Measurements from ENCODE around the gene UTP11. TPM values are rescaled to one million over a fixed set of nuclear protein-coding genes. Genes with fewer than 3 reads are reported as not detected.

The UTP11 gene
- total and polyA plus RNA-seq, 2 donors from 2014 or later = 24.2 to 26.2 TPM

- H3K4me3 ChIP-seq (ENCODE audit: low read length in 3 of 3) = no peak overlapping the region
- intact Hi-C loops (cut with DNase I) = loop anchor here (10.0 kb wide), 1 partner anchor 800 kb away; no protein-coding TSS in a partner anchor
- FAIRE-seq (no peak), DNase-seq (no peak)
- H3K9me3 ChIP-seq (ENCODE audit: control insufficient read depth in 2 of 3, insufficient read depth in 1 of 3, low read length in 3 of 3) = no peaks in the 10 kb centered on the region
- H3K27me3 ChIP-seq (ENCODE audit: control insufficient read depth, insufficient read depth, low read length) = no peaks in the 10 kb centered on the region
- H3K36me3 ChIP-seq (ENCODE audit: control insufficient read depth in 2 of 3, insufficient read depth in 3 of 3, low read length in 3 of 3) = no peaks in the 10 kb centered on the region
- peaks cover 0 to 16% (median 2%) of the 10 kb centered on the region in 3 donors for H3K4me1 ChIP-seq (ENCODE audit: control insufficient read depth in 2 of 3, insufficient read depth in 2 of 3, low read depth in 1 of 3, low read length in 3 of 3)
- no peak for TF ChIP-seq CTCF (IDR thresholded peaks at IDR 0.05; ENCODE audit: borderline replicate concordance, extremely low read depth, insufficient read depth)
- no peak overlapping the region for H3K27ac ChIP-seq (ENCODE audit: low read depth in 2 of 2, low read length in 2 of 2)
- no peak overlapping the region for H3K9ac ChIP-seq (ENCODE audit: low read length in 3 of 3)
These were observed 22.3 kb downstream of the UTP11 start for GRCh38 chr1:38034871-38035270.

- Histone ChIP-seq H3K36me3 (ENCODE audit: control insufficient read depth in 2 of 3, insufficient read depth in 3 of 3, low read length in 3 of 3) (no peaks in the 10 kb centered on the region), H3K27me3 (ENCODE audit: control insufficient read depth, insufficient read depth, low read length) (peaks cover 4% of the 10 kb centered on the region), H3K4me1 (ENCODE audit: control insufficient read depth in 2 of 3, insufficient read depth in 2 of 3, low read depth in 1 of 3, low read length in 3 of 3) (no peaks in the 10 kb centered on the region), H3K9ac (ENCODE audit: low read length in 3 of 3) (no peak overlapping the region), H3K9me3 (ENCODE audit: control insufficient read depth in 2 of 3, insufficient read depth in 1 of 3, low read length in 3 of 3) (no peaks in the 10 kb centered on the region), H3K4me3 (ENCODE audit: low read length in 3 of 3) (no peak overlapping the region), H3K27ac (ENCODE audit: low read depth in 2 of 2, low read length in 2 of 2) (no peak overlapping the region)
- TF ChIP-seq CTCF (IDR thresholded peaks at IDR 0.05; ENCODE audit: borderline replicate concordance, extremely low read depth, insufficient read depth) = no peak
- FAIRE-seq = no peak
- DNase-seq = no peak
- intact Hi-C loops (cut with DNase I) = loop anchor here (10.0 kb wide), 1 partner anchor 797 kb away; no protein-coding TSS in a partner anchor
These were observed 24.8 kb downstream of the UTP11 start for GRCh38 chr1:38037221-38037939.

GRCh38 chr1:38038861-38039260 lies 26.3 kb downstream of the UTP11 start:
- Histone ChIP-seq H3K27ac (ENCODE audit: low read depth in 2 of 2, low read length in 2 of 2) (no peak overlapping the region), H3K4me3 (ENCODE audit: low read length in 3 of 3) (no peak overlapping the region), H3K36me3 (ENCODE audit: control insufficient read depth in 2 of 3, insufficient read depth in 3 of 3, low read length in 3 of 3) (no peaks in the 10 kb centered on the region), H3K27me3 (ENCODE audit: control insufficient read depth, insufficient read depth, low read length) (peaks cover 16% of the 10 kb centered on the region), H3K4me1 (ENCODE audit: control insufficient read depth in 2 of 3, insufficient read depth in 2 of 3, low read depth in 1 of 3, low read length in 3 of 3) (no peaks in the 10 kb centered on the region), H3K9ac (ENCODE audit: low read length in 3 of 3) (no peak overlapping the region), H3K9me3 (ENCODE audit: control insufficient read depth in 2 of 3, insufficient read depth in 1 of 3, low read length in 3 of 3) (no peaks in the 10 kb centered on the region)
- no peak for TF ChIP-seq CTCF (IDR thresholded peaks at IDR 0.05; ENCODE audit: borderline replicate concordance, extremely low read depth, insufficient read depth)
- intact Hi-C loops (cut with DNase I) = loop anchor here (10.0 kb wide), 1 partner anchor 796 kb away; no protein-coding TSS in a partner anchor
- DNase-seq = peak in 3 of 5 donors; percentile 22 to 71 (median 58)
- no peak for FAIRE-seq

Measured in kidney (tissue), 14 donors.